GM18870 (cell line): ENCODE measurements around the gene PAX4.
"Not testable (repeated sequence)": the region's sequence is repeated elsewhere in the genome, so short reads cannot be mapped to it uniquely, and the experiment has no call there.

Source experiments
- ATAC-seq: cut with Tn5 transposase; IDR thresholded peaks from one replicate; pipeline ENCODE4 v1.9.1; 2021; ENCODE audit warnings: moderate library complexity; ENCODE audit not compliant: unreplicated experiment

PAX4 gene

DNA sequence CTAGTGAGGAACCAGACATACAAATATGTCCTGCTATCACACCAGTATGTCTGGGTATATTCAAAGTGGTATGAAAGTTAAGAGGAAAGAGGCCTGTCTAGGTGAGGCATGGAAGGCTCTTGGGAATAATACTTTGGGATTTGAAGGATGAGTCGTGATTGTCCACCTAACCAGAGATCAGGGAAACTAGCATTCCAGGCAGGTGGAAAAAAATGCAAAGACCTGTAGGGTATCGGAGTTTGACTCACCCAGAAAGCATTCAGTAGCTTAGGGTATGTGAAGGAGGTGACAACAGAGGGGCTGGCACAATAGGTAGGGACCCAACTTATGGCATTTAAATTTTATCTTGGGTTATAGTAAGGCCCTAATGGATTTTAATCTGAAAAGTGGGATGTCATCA is 31.6 kb downstream of the PAX4 start:
- ATAC-seq = no peak

DNA sequence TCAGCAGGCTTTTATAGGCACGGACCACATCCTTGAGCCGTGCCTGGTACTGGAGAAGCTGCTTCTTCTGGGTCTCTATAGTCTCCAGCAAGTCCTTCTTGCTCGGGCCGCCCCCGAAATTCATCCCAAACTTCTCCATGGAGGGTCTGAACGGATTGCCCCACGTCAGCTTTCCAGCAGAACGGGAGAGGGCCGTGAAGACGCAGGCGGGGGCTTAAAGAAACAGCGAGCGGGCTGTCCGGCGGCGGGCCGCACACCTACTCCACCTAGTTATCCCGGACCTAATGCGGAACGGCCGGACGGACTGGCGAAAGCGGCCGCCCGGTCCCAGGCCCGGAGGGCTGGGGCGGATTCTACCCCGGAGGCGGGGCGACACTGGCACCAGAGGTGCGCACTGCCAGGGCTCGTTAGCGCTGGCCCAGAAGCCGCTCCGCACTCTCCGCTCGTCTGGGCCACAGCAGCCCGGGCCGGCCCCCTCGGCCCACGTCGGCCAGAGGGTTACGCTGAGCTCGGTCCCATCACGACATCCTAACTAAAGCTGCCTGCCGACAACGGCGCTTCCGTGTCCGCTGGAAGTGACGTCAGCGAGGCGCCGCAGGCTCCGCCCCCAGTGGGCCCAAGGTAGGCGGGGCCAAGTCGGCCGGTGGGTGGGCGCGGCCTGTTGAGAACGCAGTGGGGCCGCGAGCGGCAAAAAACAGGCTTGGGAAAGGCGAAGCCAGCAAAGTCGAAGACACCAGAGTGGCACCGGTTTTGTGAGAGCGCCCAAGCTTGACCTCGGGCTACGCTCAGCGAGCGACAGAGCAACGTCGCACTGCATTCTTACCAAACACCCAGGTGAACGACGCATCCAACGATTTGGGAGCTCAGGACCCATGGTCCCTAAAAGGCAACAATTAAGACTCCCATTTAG is 32.6 kb downstream of the PAX4 start, which contains the start of gene GCC1:
Gene GCC1 (minus strand): TSS at position 553 of the 910 bp plus-strand sequence. CDS start 414 bp downstream, at position 139.
- peak; percentile 82 for ATAC-seq

GRCh38 chr7:127584648-127585043 is 33.3 kb downstream of the PAX4 start:
- ATAC-seq = no peak

- no peak for ATAC-seq
Measured at GRCh38 chr7:127582361-127582760, 35.6 kb downstream of the PAX4 start.

- ATAC-seq = no peak
Measured at GRCh38 chr7:127581716-127582115, 36.2 kb downstream of the PAX4 start.

- ATAC-seq = no peak
Measured at GRCh38 chr7:127580612-127581011, 37.3 kb downstream of the PAX4 start.

DNA sequence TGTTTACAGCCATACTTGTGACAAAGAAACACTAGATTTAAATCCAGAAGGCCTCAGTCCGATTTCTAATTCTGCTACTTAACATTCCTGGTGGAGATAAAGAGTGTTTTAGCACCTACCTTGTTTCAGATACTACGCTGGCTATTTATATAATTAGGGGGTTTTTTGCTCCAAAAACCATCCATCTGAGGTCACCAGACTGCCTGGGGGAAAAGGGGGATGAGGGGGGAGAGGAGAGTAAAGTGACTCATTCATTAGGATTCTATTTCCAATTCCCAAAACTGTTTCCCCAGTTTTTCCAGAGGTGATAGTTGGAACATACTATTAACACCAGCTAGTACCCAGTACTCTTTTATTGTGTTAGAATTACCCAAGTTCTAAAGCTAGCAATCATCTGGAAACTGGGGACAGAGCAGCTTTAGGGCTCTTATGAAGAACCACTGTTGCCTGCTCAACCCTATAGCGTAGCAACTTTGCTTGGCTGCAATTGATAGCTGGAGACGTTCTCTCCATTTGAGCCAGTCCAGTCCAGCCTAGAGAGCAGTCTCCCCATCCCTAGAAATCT is 39.1 kb downstream of the PAX4 start:
- no peak for ATAC-seq

DNA sequence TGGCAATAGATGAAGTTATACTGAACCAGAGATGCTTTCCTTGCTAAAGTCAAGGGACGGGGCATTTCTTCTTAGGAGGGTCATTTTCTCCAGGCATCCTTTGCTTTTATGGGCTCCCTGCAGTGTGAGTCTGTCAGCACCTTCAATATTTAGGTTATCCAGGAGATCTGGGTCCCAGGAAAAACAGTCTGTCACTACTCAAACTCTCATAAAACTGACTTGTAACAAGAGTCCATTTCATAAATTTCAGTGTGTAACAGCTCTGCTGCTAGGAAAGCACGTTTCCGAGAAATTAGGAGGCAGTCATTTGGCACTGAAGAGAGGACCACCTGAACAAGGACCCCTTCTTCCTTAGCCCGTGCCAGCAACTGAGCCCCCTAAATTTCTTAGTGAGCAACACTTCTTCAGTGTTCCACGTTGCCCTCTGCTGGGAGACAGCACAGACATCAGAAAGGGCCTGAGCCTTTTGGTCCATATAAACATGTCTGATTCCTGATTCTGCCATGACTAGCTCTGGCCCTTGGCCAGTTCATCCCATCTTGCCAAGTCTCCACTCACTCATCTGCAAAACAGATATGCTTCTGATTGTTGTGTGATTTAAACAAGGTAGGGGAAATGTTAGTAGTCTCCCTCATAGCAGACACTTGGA is 39.8 kb downstream of the PAX4 start:
- no peak for ATAC-seq

- no peak for ATAC-seq
Measured at GRCh38 chr7:127571741-127572505, 46.0 kb downstream of the PAX4 start.

DNA sequence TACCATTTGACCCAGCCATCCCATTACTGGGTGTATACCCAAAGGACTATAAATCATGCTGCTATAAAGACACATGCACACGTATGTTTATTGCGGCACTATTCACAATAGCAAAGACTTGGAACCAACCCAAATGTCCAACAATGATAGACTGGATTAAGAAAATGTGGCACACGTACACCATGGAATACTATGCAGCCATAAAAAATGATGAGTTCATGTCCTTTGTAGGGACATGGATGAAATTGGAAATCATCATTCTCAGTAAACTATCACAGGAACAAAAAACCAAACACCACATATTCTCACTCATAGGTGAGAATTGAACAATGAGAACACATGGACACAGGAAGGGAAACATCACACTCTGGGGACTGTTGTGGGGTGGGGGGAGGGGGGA is 49.9 kb downstream of the PAX4 start:
- ATAC-seq = not testable (repeated sequence)

- no peak for ATAC-seq
Measured at GRCh38 chr7:127566242-127566641, 51.7 kb downstream of the PAX4 start.
